ENCODE data around the gene CAMSAP3.

The CAMSAP3 gene

DNA sequence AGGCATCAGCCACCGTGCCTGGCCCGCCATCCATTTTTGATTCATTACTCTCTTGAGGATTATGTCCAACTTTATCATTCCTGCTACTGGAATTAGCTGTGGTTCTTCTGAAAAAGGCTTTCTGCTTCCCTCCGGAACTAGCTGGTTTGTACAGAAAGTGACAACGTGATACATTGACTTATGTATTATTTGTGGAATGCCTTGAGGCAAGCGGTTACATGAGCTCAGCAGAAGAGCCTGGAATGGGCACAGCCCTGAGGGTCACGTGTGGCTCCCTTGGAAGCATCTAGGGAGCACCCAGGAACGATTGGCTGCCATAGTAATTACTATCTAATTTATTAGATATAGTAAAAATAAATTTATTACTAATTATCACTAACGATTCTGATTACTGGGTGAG lies 58.7 kb downstream of the CAMSAP3 start:
- peak; percentile 12 for DNase-seq

DNA sequence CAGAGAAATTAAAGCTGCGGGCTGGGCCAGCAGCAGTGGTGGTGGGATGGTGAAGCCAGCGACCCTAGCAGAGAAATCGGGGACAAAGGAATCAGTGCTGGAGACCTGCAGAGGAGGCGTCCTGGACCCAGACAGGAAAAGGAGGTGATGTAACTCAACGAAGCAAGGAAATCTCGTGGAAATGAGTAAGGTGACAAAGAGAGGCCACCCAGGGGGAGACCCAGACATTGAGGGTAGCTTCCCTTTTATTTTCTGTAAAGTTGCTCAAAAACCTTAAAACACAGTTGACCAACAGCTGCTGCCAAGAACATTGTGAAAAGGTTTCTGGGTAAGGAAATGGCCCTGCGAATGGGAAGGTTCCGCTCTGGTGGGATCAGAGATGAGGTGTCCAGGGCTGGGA lies 59.9 kb downstream of the CAMSAP3 start:
- DNase-seq: no peak

DNA sequence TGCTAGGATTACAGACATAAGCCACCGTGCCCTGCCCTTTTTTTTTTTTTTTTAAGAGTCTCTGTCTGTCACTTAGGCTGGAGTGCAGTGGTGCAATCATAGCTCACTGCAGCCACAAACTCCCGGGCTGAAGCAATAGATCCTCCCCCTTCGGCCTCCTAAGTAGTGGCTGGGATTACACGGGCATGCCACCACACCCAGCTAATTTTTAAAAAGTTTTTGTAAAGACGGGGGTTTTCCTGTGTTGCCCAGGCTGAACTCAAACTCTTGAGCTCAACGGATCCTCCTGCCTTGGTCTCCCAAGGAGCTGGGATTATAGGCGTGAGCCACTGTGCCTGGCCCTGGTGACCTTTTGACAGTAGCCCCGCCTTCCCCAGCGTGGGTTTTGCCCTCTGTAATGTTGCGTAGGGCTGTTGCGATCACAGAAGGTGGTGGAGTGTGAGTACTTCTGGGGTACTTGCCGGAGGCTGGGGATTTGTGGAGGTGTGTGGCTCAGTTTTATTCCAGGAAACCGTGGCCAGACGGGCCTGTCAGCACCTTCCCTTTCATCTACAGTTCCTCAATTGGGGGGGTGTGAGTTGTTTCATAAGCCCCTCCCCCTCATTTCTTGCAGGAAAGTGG lies 61.6 kb downstream of the CAMSAP3 start:
- no peak for DNase-seq

DNA sequence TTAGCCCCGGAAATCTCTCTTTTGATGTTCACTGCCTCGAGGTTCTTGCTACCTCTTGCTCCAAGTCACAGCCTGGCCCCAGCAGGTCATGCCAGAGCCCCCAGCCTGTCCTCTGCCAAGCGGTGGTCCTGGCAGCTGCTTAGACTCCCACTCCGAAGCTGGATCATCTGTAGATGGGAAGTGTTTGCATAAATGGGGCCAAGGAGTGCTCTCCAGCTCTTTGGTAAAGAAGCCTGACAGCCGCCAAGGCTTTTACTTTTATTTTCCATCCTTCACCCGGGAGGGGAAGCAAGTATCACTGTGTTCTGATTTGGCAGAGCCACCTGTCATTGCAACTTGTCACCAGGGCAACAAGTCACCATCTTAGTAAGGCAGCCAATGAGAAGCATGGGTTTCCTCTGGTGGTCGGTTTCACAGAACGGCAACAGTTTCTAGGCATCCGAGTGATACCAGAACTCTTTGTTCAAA lies 62.6 kb downstream of the CAMSAP3 start:
- no peak for DNase-seq

DNA sequence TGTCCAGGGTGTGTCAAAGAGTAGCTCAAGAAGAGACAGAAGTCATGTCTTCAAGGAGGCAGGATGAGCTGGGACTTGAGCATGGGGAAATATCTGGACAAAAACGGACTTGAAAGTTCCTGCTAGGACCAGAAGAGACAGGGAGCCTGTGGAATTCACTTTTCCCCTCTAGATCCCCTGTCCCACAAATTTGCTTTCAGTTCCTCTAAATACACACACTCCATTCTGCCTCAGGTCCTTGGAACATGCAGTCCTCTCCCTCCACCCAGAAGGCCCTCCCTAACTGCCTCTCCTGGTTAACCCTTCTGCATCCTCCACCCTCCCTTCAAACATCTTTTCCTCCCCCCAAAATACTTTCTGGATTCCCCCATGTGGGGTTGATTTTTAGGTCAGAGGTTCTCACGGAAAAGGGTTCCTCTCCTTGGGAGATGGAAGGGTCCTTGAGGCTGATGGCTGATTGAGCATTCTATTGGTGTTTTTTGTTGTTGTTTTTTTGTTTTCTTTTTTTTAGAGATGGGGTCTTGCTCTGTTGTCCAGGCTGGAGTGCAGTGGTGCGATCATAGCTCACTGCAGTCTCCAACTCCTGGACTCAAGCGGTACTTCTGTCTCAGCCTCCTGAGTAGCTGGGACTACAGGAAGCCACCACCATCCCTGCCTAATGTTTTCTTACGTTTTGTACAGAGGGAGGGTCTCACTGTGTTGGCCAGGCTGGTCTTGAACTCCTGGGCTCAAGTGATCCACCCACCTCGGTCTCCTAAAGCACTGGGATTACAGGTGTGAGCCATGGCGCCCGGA lies 66.3 kb downstream of the CAMSAP3 start:
- DNase-seq: no peak

DNA sequence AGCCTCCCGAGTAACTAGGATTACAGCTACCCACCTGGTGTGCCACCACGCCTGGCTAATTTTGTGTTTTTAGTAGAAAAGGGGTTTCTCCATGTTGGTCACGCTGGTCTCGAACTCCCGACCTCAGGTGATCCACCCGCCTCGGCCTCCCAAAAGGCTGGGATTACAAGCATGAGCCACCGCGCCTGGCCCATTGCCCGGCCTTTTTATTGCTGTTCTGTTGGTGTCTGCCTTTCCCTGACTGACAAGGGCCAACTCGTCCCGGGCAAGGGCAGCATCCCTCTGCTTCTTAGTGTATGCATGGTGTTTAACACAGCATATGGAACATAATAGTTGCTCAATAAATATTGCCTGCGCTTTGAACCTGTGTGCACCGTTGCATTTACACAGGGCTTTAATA lies 67.0 kb downstream of the CAMSAP3 start:
- no peak for DNase-seq

DNA sequence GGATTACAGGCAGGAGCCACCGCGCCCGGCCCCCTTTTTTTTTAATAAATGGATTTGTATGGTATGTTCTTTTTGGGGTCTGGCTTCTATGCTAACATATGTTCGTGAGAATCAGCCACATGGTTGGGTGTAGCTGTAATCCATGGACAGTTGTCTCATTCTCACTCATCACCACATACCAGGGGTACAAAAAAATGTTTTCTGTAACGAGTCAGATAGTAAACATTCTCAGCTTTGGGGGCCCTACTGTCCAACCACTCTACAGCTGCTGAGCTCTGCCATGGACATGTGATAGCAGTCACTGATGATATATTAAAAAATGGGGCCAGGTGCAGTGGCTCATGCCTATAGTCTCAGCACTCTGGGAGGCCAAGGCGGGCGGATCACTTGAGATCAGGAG lies 68.0 kb downstream of the CAMSAP3 start:
- DNase-seq: no peak

DNA sequence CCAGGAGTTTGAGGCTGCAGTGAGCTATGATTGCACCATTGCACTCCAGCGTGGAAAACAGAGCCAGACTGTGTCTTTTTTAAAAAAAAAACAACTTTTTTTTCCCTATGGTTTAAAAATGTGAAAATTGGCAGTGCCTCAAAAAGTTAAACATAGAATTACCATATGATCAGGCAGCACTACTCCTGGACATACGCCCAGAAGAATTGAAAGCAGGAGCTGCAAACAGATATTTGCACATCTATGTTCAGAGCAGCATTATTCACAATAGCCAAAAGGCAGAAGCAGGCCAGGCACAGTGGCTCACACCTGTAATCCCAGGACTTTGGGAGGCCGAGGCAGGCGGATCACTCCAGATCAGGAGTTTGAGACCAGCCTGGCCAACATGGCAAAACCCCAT lies 69.4 kb downstream of the CAMSAP3 start:
- peak; percentile 78 for DNase-seq

Data from fibroblast of upper back skin (primary cell).